GM11168 (cell line): ENCODE measurements around the gene C16orf87.
"Not testable (repeated sequence)": the region's sequence is repeated elsewhere in the genome, so short reads cannot be mapped to it uniquely, and the experiment has no call there.

ENCODE experiments used
- in situ Hi-C: fragments of 300-500 bp; cut with MboI; formaldehyde crosslinking; loops from one replicate; pipeline ENCODE4 v1.12.0; 2022; ENCODE audit warnings: low sequenced_read_pairs; ENCODE audit not compliant: unreplicated experiment

Gene C16orf87

DNA sequence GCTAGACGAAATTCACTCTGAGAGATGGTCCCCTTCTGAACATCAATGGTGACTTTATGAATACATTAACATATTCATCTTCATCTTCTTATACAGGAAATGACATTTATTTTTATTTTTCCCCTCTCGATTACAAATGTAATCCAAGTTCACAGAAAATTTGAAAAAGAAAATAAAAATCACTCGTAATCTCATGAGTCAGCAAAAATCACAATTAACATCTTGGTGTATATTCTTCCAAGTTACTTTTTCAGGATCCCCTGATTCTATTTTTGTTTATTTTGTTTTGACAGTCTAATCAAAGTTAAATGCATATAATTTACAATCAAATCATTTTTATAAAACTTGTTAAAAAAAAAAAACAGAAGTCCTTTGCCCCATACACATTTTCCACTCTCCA is 27.6 kb downstream of the C16orf87 start:
- in situ Hi-C loops = no loop called here

GRCh38 chr16:46801428-46802049 is 29.4 kb downstream of the C16orf87 start:
- in situ Hi-C loops = no loop called here

DNA sequence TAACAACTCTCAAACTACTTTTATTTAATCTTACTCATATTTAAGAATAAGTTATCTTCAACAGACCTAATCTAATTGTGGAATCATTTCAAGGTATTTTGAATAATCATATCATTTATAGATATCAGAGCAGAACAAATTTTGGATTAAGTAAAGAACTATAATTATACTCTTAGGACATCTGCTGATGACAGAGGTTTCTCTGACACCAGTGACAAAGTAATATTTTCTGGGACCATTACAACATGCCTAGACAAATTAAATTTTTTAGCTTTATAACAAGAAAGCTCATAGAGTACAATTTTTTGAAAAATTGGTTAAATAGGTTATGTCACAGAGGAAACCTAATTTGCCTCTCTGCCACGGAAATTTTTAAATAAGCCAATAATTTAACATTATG is 30.5 kb downstream of the C16orf87 start:
- in situ Hi-C loops = no loop called here

- in situ Hi-C loops = no loop called here
These were observed 33.5 kb downstream of the C16orf87 start for GRCh38 chr16:46797501-46797900.

DNA sequence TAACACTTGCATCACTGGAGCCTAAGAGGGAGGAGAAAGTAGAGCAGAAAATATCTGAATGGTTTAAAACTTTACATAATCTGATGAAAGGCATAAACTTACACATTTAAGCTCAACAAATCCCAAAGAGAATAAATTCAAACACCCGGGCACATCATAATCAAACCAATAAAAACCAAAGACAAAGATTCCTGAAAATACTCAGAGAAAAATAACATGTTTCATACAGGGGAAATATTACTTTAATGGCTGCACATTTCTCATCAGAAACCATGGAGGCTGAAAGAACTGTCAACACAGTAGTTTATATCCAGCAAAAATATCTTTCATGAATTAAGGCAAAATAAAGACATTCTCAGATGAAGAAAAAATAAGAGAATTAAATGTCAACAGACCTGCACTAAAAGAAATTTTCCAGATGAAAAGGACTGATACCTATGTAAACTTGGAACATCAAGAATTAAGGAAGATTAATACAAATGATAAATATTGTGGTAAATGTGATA is 34.2 kb downstream of the C16orf87 start:
- in situ Hi-C loops = no loop called here

DNA sequence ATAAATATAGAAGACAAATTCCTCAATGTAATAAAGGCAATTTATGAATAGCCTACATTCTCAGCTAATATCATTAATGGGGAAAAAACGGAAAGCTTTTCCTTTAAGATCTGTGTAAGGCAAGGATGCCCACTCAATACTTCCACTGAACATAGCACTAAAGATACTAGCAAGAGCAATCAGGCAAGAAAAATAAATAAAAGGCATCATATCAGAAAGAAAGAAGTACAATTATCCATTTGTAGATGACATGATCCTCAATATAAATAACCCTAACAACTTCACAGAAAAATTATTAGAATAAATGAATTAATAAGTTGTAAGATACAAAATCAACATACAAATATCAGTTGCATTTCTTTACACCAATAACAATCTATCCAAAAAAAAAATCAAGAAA is 37.1 kb downstream of the C16orf87 start:
- in situ Hi-C loops = no loop called here

DNA sequence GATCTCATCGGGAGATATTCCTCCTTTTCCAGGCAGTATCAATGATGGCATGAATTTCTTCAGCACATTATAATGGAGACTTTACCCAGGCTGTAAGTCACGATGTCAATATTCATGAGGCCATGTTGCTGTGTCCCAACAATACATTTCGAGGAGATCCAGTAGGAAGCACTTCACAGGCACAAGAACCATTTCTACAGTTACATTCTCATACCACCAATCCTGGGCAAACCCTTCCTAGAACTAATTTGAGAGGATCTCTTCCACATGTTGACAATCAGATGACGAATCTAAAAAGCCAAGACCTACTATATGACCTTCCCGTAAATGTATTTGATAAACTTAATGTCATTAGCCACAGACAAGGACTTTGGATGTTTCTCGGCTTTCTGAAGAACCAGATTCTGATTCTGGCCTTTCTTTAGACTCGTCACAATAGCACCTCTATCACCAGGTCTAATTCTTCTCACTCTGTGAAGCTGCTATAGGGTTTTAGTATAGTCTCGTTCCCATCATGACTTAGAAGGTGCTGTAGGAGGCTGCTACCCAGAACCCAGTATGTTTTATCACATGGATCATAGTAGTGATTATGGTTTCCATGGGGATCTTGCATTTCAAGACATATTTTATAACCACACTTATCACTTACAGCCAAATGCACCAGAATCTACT is 40.2 kb downstream of the C16orf87 start:
- in situ Hi-C loops = no loop called here

- in situ Hi-C loops = no loop called here
These were observed 41.2 kb downstream of the C16orf87 start for GRCh38 chr16:46789499-46790414.

GRCh38 chr16:46788891-46789474 is 42.0 kb downstream of the C16orf87 start:
- in situ Hi-C loops = no loop called here

DNA sequence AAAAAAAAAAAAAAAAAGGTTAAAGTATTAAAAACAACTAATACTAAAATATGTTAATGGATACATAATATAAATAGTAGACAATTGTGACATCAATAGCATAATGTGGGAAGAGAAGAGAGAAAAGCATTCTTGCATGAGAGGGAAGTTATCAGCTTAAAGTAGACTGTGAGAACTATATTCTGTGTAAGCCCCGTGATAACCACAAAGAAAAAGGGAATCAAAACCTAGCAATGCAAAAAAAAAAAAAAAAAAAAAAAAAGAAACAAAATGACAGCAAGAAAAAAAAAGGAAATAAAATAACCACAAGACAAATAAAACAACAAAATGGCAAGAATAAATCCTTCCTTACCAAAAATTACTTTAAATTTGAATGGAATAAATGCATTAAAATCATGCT is 43.1 kb downstream of the C16orf87 start:
- in situ Hi-C loops = no loop called here

DNA sequence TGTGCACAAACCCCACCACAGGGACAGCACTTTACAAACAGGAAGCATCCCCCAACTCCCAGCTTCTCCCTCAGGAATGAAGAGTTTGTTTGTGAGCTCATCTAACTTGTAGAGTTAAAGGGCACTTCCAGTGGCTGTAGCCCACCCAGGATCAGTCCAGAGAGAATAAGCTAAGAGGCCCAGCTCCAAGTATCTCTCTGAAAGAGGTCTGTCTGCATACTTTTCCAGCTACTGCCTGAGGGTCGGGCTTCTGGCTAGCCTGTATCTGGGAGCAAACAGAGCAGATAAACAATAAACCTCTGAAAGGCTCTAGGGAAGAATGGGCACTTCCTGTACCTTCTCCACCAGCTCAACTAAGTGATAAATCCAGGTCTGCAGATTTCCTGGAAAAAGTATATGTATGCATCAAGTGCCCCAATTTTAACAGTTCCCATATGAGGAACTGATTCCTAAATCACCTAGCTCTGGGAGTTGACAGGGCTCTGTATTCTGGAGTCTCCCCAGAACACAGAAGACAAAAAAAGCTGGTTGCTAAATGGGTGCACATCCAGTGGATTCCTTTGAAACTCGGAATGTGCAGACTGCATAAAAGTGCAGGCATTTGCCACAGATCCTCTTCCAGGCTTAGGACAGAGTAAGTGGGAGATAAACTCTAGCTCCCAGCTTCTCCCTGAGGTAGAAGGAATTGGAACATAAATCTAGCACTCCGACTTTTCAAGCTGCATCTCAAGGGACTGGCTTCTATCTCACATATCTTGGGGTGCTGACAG is 45.7 kb downstream of the C16orf87 start:
- in situ Hi-C loops = no loop called here

DNA sequence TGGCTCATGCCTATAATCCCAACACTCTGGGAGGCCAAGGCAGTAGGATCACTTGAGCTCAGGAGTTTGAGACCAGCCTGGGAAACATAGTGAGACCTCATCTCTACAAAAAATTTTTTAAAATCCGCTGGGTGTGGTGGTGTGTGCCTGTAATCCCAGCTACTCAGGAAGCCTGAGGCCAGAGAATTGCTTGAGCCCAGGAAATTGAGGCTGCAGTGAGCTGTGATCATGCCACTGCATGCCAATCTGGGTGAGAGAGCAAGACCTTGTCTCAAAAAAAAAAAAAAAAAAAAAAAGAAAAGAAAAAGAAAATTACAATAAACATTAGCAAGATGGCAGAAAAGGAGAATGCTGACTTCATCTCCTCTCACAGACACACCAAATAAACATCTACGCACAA is 46.4 kb downstream of the C16orf87 start:
- in situ Hi-C loops = not testable (repeated sequence)

DNA sequence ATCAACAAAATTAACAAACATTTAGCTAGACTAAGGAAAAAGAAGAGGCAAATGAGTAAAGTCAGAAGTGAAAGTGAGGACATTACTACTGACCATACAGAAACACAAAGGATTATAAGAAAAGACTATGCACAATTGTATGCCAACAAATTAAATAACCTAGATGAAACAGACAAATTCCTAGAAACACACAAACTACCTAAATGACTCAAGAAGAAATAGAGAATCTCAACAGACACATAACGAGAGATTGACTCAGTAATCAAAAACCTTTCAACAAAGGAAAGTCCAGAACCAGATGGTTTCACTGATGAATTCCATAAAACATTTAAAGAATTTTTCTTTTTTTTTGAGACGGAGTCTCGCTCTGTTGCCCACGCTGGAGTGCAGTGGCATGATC is 47.2 kb downstream of the C16orf87 start:
- in situ Hi-C loops = no loop called here

- in situ Hi-C loops = no loop called here
These were observed 48.7 kb downstream of the C16orf87 start for GRCh38 chr16:46782320-46782719.

GRCh38 chr16:46777804-46778203 is 53.2 kb downstream of the C16orf87 start:
- in situ Hi-C loops = no loop called here

DNA sequence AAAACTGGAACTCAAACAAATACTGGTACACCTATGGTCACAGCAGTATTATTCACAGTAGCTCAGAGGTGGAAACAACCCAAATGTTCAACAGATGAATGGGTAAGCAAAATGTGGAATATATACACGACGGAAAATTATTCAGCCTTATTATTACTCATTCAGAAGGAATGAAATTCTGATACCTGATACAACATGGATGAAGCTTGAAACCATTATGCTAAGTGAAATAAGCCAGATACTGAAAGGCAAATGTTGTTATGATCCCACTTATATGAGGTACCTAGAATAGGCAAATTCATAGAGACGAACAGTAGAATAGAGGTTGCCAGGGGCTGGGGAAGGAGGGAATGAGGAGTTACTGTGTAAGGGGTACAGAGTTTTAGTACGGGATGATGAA is 55.8 kb downstream of the C16orf87 start:
- in situ Hi-C loops = no loop called here

GRCh38 chr16:46774743-46775177 is 56.2 kb downstream of the C16orf87 start:
- in situ Hi-C loops = no loop called here

DNA sequence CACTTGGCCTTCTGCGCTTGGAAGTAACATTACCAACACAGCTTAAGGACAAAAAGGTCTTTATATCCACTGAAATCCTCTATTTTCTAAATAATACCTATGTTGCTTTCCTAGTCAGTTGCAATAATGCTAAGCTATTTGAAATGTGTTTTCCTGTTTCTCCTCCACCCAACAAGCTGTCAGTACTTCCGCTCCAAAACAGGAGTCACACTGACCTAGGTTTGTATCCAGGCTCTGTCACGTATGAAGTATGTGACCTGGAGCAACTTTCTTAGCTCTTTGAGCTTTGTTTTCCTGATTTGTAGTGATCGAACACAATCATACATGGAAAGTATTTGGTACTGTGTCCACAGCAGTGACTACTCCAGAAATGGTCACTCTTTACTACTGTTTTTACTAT is 58.5 kb downstream of the C16orf87 start:
- in situ Hi-C loops = no loop called here

DNA sequence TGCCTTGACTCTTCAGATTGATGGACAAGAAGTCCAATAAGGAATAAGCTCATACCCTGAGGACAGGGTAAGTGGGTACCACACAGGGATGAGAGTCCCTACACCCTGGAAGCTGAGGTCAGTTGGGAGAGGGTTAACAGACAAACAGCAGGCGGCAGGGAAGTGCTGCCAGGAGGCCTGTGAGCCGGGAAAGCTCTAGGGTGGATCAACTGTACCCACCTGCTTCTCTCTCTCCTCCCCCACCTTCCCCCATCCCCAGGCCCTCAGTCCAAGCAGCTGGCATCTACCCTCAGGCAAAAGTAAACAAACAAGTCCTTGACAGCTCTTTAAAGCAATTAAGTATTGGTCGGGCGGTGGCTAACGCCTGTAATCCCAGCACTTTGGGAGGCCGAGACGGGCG is 62.2 kb downstream of the C16orf87 start:
- in situ Hi-C loops = no loop called here

- in situ Hi-C loops = no loop called here
These were observed 65.9 kb downstream of the C16orf87 start for GRCh38 chr16:46765050-46765449.
